Measurements from ENCODE around the gene PSME3. TPM values are rescaled to one million over a fixed set of nuclear protein-coding genes. Genes with fewer than 3 reads are reported as not detected.
"Not testable (repeated sequence)": the region's sequence is repeated elsewhere in the genome, so short reads cannot be mapped to it uniquely, and the experiment has no call there.

Gene PSME3
- total RNA-seq, 1 experiment from 2014 or later = 115 TPM

DNA sequence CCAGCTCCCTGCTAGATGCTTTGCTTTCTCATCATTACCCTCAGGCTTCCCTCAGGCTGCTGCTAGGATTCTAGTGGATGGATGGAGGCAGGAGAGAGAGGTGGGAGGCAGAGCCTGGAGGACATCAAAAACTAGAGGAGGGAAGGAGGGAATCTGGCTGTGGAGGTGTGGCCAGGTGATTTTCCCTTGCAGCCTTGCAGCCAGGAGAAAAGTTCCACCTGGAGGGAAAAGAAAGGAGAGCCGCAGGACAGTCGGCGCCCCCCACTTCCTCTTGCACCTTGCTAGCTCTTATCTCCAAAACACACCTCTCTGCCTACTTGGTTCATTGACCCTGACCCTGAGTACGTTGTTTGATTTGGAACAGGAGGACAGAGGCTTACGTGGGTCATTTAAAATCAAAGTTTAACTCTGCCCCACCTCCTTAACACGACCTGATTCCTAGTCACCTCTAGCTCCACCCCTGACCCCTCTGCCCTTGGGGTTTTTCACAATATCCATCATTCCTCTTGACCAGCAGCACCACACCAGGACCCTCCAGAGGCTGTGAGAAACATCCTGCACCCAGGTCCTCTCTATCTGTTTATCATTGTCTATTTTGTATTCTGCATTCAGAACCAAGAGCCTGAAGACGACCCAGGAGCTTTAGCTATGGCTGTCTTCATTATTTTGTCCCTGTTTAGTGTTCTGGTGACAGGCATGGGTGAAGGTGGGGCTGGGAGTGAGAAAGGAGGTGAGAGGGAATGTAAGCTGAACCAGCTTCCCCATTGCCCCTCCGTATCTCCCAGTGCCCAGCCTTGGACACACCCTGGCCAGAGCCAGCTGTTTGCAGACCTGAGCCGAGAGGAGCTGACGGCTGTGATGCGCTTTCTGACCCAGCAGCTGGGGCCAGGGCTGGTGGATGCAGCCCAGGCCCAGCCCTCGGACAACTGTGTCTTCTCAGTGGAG, 33.7 kb downstream of the PSME3 start:
- intact Hi-C loops (cut with micrococcal nuclease; ENCODE audit: unreplicated experiment) = no loop called here
- H3K27me3 ChIP-seq (ENCODE audit: insufficient read depth, low read depth) = no peaks in the 10 kb centered on the region; the same call in 1 of the 2 replicates
- TF ChIP-seq CTCF (conservative IDR thresholded peaks at IDR 0.05) (no peak), EZH2 (IDR thresholded peaks at IDR 0.05; ENCODE audit: low read depth) (no peak)
- no peak overlapping the region for H3K4me2 ChIP-seq
- H3F3A ChIP-seq (ENCODE audit: insufficient read depth, low read depth) = no peaks in the 10 kb centered on the region
- H3K4me3 ChIP-seq = no peak overlapping the region
- no peak for DNase-seq
- no peak overlapping the region for H2AFZ ChIP-seq
- no TSS peak for BruUV-seq (replicated peaks)
- no peak overlapping the region for H3K27ac ChIP-seq
- no peaks in the 10 kb centered on the region for H3K36me3 ChIP-seq (ENCODE audit: low read depth)
- CTCF ChIA-PET = no interaction called here
- no peaks in the 10 kb centered on the region for H3K9me2 ChIP-seq (ENCODE audit: insufficient read depth)
- no peaks in the 10 kb centered on the region for H3K79me2 ChIP-seq (ENCODE audit: low read depth)
- POLR2A ChIA-PET (ENCODE audit: unreplicated experiment) = no interaction called here
- peaks cover 7% of the 10 kb centered on the region; the same call in 1 of the 2 replicates for H3K9me3 ChIP-seq (ENCODE audit: insufficient read depth, low read depth)
- no peaks in the 10 kb centered on the region; the same call in 1 of the 2 replicates for H3K4me1 ChIP-seq (replicated peaks; ENCODE audit: insufficient read depth)
- H4K20me1 ChIP-seq (ENCODE audit: insufficient read depth) = no peaks in the 10 kb centered on the region

GRCh38 chr17:42867694-42868261, 34.6 kb downstream of the PSME3 start:
- H3K27ac ChIP-seq; H3K27me3 ChIP-seq (ENCODE audit: insufficient read depth, low read depth); H3K79me2 ChIP-seq (ENCODE audit: low read depth); H3K36me3 ChIP-seq (ENCODE audit: low read depth); H3K4me2 ChIP-seq; H2AFZ ChIP-seq; H3F3A ChIP-seq (ENCODE audit: insufficient read depth, low read depth); CTCF ChIA-PET; BruUV-seq (replicated peaks); intact Hi-C loops (cut with micrococcal nuclease; ENCODE audit: unreplicated experiment); H3K9me3 ChIP-seq (ENCODE audit: insufficient read depth, low read depth); DNase-seq; H3K4me1 ChIP-seq (replicated peaks; ENCODE audit: insufficient read depth); H4K20me1 ChIP-seq (ENCODE audit: insufficient read depth); H3K4me3 ChIP-seq; H3K9me2 ChIP-seq (ENCODE audit: insufficient read depth): not testable (repeated sequence)
- POLR2A ChIA-PET (ENCODE audit: unreplicated experiment) = interaction anchor here (0.7 kb wide), 1 partner anchor 493 kb away, joined by 5 read pairs; no protein-coding TSS in a partner anchor

DNA sequence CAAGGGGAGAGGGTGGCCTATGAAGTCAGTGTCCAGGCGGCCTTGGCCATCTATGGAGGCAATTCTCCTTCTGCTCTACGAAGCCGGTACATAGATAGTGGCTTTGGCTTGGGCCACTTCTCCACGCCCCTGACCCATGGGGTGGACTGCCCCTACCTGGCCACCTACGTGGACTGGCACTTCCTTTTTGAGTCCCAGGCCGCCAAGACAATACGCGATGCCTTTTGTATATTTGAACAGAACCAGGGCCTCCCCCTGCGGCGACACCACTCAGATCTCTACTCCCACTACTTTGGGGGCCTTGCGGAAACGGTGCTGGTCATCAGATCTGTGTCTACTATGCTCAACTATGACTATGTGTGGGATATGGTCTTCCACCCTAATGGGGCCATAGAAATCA, 35.1 kb downstream of the PSME3 start:
- no peaks in the 10 kb centered on the region for H3K36me3 ChIP-seq (ENCODE audit: low read depth)
- no TSS peak for BruUV-seq (replicated peaks)
- H4K20me1 ChIP-seq (ENCODE audit: insufficient read depth) = no peaks in the 10 kb centered on the region
- no peaks in the 10 kb centered on the region for H3K79me2 ChIP-seq (ENCODE audit: low read depth)
- DNase-seq = no peak
- ChIA-PET POLR2A (ENCODE audit: unreplicated experiment) (interaction anchor here (0.7 kb wide), 1 partner anchor 492 kb away, joined by 5 read pairs; no protein-coding TSS in a partner anchor), CTCF (no interaction called here)
- peaks cover 7% of the 10 kb centered on the region; the same call in 1 of the 2 replicates for H3K9me3 ChIP-seq (ENCODE audit: insufficient read depth, low read depth)
- H2AFZ ChIP-seq = no peak overlapping the region
- no peaks in the 10 kb centered on the region; the same call in 1 of the 2 replicates for H3K4me1 ChIP-seq (replicated peaks; ENCODE audit: insufficient read depth)
- no peaks in the 10 kb centered on the region for H3F3A ChIP-seq (ENCODE audit: insufficient read depth, low read depth)
- intact Hi-C loops (cut with micrococcal nuclease; ENCODE audit: unreplicated experiment) = no loop called here
- H3K4me3 ChIP-seq = no peak overlapping the region
- peaks cover 9% of the 10 kb centered on the region for H3K27me3 ChIP-seq (ENCODE audit: insufficient read depth, low read depth)
- H3K27ac ChIP-seq = no peak overlapping the region
- H3K4me2 ChIP-seq = no peak overlapping the region
- no peak for TF ChIP-seq EZH2 (IDR thresholded peaks at IDR 0.05; ENCODE audit: low read depth)
- TF ChIP-seq CTCF (conservative IDR thresholded peaks at IDR 0.05) = no peak
- no peaks in the 10 kb centered on the region for H3K9me2 ChIP-seq (ENCODE audit: insufficient read depth)

Measured in PC-9 (cell line).